COLO668 (cell line): ENCODE data around the gene FAM163B.
A peak's percentile ranks its signal among the peaks of the same experiment; 100 is the strongest.
"Not testable (repeated sequence)": the region's sequence is repeated elsewhere in the genome, so short reads cannot be mapped to it uniquely, and the experiment has no call there.

Experiments used
- DNase-seq: peaks from one replicate; lab custom pipeline; 2025; ENCODE audit not compliant: unreplicated experiment; lab: John Stamatoyannopoulos, UW

The FAM163B gene

DNA sequence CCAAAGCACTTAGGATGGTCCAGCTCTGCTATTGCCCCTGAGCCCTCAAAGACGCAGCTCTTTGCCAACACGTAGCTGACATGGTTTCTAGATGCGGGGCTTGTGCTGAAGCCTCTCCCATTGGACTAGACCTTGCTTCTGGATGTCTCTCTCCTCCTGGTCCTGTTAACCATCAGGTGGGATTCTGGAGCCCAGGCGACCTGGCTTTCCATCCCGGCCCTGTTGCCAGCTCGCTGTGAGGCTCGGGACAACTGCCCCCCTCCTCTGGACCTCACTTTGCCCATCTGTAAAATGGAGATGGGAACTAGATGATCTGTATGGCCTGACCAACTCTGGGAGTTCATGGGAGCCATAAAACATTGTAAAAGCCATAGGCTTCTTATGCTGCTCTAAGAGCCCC, 31.0 kb upstream of the FAM163B start:
- DNase-seq, result no peak

DNA sequence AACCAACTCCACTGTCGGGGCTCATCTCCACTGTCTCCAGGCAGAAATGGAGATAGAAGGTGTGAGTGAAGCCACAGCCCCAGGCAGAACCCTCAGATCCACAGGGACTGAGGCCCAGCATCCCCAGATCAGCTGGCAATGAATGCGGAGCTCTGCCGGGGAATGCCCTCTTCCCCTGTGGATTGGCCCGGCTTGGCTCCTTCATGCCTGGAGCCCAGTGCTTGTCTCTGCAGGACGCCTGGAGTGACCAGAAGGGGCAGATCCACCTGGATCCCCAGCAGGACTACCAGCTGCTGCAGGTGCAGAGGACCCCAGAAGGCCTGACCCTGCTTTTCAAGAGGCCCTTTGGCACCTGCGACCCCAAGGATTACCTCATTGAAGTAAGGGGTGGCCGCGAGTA, 30.4 kb upstream of the FAM163B start:
- DNase-seq, result no peak

DNA sequence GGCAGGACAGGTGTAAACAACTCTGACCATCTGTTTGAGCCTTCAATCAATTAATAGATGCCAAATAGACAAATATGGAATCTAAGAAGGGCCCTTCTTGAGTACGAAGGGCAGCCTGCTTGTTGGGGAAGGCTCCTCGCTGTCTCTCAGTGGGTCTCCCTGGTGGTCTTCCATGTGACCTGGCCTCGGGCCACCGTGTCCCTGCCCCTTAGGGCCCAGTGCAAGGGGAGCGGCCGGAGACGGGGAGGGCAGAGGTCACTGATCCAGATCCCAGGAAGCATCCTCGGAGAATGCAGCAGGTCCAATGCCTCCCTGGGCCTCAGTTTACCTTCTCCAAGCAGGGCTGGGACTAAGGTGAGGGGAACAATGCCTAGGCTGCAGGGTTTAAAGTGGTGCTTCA, 29.5 kb upstream of the FAM163B start:
- no peak for DNase-seq

DNA sequence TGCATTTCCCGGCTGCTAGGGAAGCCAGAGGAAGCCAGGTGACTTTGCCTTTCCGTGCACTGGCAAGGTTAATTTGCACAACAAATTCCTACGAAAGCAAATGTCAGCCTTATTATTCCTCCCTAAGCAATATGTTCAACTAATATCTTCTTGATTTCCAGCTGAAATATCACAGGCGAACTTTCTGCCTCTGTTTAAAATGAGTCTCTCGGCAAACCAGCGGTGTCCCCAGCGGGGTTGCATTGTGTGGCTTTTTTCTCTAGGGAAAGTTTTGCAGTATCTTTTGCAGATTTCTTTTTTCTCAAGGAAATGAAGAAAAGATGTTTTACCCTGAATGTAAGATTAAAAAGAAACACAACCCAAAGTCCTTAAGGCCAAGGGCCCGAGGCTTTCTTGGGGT, 28.9 kb upstream of the FAM163B start:
- DNase-seq, result no peak

DNA sequence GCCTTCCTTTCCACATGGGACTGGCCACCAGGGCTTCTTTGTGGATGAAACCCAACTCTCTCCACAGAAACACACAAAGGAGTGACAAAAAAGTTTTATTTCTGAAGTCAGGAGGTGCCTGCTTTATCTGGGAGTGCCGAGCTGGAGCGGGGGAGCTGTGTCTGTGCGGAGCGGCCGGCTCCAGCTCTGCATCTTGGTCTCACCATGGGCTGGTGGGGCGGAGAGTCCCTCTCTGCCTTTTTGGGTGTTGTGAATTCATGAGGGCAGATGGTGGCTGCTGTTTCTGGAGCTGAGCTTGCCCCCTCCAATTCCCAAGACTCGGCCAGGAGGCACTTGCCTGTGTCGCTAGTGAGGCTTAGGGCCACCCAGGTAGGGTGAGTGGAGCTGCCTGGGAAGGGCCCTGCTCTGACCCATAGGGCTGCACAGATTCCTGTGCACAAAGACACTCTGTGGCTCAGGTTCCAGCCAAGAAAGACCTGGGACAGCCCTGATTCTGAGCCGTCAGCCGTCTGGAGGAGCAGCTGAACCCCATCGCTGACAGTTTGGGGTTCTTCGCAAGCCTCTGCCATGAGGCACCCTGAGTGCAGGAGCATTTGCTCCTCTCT, 28.4 kb upstream of the FAM163B start:
- DNase-seq, result no peak

DNA sequence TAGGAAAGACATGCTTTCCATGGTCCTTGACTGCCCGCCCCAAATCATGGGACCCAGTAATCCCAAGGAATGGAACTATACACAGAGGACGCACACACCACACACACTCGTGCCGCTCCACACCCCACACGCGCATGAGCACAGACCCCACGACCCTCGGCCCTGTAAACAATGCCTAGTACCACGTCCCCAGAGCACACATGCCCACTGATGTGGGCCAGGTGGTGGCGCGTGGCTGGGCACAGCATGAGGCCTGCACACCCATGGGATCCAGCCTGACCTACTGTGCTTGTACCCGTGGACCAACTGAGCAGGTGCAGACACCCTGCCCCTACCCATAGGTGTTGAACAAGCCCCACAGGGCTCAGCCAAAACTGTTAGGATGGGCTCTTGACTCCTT, 27.7 kb upstream of the FAM163B start:
- no peak for DNase-seq

DNA sequence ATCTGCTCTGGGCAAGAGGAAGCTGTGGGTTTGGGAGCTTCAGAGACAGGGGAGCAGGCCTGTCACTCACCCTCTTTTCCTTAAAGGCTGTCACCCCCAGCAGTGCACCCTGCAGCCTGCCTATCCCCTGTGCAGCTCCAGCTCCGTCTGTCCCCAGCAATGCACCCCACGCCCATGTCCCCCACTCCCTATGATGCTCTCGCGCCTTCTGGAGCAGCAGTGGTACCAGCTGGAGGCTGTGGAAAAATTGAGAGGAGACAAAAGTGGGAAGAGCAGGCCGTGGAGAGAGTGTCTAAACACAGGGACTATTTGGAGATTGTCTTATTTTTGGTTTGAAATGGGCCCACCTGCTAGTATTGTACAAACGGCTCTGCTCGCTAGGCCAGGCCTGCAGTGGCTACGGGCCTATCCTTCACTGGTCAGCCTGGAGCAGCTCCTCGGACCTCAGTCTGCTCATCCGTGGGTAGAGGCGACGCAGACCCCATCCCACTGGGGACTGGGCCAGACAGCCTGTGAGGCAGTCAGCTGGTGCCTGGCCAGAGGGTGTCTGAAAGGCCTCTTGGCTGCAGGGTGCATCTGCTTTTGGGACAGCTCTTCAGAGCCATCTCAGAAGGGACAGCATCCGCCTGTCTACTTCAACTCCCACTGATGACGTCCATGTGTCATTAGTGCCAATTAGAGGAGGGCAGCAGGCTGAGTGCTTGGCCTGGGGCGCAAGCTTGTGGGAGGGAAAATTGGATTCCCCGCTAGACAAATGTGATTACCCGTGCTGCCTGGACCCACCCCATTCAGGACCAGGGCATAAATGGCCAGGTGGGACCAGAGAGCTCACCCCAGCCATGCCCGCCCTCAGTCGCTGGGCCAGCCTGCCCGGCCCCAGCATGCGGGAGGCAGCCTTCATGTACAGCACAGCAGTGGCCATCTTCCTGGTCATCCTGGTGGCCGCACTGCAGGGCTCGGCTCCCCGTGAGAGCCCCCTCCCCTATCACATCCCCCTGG, 26.6 kb upstream of the FAM163B start, which contains the start of gene DBH:
Gene DBH, plus strand, starts transcription at position 831 of the 999 bp plus-strand sequence. Its CDS starts 9 bp downstream, at position 840.
- DNase-seq, result no peak

DNA sequence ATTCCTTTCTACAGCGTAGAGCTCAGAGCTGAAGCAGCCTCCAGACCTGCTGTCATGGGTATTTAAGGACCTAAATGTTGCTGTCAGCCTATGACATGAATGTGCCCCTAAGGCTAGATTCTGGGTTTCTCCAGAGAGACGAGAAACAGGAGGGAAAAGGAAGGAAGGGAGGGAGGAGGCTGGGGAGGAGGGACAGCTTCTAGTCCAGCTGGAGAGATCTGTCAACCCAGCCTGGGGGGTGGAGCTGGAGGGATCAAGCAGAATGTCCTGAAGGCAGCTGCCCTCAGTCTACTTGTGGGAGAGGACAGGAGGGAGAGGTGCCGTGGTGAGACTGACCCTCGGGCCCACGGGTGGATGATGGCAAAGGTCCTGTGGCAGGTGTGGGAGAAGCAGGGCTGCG, 25.9 kb upstream of the FAM163B start:
- DNase-seq, result peak; percentile 31

DNA sequence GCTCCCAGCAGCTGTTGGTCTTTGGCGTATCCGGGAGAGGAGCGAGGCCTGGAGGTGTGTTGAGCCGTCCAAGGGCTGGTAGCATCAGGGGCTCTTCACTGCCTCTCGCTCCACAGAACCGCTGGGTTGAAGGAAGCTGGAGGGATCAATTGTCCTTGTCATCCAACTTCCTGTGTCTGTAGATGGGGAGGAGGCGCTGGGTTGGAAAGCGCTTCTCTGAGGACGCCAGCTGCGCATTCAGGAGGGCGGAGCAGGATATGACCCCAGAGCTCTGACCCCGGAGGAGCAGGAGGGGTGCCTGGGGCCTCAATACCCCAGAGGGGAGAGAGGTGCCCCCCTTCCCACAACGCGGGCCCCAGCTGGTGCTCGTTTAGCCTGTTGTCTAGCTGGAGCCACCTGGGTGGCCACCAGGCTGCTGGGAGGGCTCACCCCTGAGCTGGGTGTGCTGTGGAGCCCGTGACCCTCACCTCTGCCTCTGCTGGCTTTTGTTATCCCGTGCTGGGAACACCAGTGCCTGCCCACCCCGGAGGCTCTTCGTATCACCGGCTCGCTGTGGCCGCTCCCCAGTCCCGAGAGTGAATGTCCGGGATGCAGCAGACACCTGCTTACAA, 25.0 kb upstream of the FAM163B start:
- peak; percentile 86 for DNase-seq

DNA sequence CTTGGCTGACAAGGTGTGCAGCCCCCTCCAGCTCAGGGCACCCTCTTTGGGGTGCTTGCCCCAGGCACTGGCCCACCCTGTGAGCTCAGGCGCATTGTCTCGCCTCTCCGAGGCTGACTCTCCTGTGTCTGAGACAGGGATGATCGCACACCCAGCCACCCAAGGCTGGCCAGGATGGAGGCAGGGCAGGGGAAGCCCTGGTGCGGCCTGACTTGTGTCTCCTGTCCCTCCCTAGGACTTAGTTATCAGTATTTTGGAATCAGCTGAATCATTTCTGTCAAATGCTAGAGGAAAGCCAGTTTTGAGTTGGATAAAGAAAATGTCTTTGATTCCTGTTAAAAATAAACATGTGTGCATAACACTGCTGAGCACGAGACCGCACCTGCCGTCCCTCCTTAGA, 24.5 kb upstream of the FAM163B start:
- peak; percentile 65 for DNase-seq

DNA sequence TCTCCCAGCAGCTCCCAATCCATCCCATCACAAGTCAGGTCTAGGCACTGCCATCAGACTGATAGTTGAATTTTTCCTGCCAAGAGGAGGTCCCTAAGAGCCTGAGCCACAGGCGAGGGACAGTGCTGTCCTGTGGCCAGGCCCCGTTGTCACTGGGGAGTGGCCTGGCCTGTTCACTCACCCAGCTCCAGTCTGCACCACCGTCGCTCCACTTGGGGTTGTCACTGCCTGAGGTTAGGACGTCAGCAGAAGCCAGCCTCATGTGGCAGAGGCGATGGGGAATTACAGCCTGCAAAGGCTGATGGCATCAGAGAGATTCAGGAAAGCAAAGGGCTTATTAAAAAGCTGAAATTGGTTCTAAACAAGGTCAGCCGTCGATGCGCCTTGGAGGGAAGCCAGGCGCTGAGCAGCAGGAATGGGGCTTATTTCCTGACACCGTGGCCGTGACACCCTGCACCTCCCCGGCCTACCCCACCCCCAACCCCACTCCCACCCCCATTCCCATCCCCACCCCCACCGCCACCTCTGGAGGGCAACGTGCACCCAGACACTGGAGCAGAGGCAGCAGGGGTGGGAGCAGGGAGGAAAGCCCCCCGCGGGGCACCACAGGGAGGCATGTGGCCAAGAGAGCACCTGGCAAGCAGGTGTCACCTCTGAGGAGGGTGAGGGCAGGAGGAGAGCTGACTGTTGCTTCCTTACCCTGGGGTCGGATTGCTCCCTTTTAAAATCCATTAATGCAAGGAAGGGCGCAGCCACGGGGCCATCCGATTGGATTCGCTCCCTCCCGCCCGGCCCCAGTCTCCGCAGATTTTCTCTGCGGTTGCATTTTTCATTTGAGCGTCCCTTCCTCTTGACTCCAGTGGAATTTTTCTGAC, 23.9 kb upstream of the FAM163B start:
- DNase-seq, result peak; percentile 85

DNA sequence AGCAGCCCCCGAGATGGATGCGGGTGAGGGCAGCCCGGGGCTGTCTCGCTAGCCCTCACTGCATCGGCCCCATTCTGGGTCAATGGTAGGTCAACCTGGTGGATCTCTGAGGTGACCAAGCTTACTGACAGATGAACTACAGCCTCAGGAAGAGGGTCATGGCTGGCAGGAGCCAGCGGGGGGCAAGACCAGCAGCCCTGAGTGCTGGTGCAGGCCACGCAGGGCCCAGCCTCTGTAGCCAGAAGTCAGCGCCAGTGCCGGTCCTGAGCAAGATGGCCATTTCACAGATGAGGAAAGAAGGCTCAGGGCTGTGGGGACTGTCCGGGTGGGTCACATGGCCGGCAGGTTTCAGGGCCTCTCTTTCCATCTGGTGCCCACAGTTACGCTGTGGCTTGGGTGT, 21.9 kb upstream of the FAM163B start:
- DNase-seq, result no peak

DNA sequence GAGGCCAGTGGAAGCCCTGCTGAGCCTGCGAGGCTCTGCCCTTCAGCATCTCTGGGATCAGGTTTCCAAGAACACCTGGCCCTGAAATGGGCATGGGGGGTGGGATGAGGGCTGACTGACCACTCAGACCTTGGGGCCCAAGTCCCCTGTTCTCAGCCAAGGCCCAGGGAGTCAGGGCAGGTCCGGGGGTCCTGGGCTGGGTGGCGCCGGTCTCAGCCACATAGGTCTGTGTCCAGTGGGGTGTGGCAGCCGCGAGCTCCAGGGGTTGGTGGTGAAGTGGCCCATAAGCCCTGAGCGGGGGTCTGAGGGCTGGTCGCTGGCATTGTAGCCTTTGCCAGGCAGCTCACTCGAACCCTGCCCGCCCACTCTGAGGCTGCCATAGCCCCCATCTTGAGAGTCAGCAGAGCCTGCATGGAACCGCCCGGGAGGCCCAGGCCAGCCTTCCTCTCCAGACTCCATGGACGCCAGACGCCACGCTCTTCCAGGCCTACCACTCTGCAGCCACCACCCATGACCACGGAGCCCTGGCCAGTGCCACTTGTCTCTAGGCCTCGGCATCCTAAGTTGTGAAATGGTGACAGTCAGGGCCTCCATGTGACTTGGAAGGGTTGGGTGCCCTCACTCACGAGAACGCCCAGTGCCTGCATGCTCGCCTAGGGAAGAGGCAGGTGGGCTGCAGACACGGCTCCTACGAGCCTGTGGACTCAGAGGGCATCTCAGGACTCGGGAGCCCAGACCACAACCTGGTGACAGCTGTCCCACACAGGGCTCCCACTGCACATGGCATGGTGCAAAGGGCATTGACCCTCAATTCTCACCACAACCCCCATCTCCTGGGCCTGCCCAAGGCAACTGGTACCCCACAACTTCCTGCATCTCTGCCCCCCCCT, 20.3 kb upstream of the FAM163B start:
- no peak for DNase-seq

DNA sequence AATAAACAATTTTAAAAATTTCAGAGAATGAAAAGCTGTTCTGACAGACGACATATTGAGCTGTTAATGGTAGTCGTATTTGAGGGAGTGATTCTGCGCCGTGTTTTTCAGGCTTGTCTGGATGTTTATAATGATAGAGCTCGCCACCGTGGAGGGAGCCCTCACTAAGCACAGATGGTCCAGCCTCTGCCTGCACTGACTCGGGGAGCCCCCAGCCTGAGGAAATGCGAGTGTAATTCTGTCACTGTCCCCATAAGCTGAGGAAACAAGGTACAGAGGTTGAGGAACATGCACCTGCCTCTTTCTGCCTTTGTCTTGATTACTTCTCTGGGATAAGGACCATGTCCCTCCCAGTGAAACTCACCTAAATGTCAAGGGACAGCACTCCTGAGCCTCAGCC, 19.6 kb upstream of the FAM163B start:
- DNase-seq, result no peak

DNA sequence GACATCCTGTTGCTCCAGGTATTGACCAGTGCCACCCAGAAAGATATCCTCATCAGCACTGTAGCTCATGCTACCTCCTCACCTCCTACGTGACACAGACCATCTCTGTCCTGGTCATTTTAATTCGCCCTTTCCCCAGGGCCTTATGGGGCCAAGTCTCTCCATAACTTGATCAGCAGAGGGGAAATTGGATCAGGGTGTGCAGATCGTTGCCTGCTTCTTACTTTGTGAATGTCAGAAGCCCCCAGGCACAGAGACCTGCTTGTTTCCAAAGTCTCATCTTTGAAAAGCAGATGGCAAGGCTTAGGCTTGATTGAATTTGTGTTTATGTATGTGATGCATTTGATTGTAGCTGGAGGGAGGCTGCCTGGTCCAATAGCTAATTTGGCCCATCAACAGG, 18.2 kb upstream of the FAM163B start:
- DNase-seq, result no peak

DNA sequence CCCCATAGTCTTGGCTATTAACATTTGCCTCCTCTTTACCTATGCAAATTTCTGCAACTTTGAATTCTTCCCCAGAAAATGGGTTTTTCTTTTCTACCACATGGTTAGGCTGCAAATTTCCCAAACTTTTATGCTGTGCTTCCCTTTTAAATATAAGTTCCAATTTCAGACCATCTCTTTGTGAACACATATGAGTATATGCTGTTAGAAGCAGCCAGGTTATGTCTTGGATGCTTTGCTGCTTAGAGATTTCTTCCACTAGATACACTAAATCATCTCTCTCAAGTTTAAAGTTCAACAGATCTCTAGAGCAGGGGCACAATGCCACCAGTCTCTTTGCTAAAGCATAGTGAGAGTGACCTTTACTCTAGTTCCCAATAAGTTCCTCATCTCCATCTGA, 16.8 kb upstream of the FAM163B start:
- not testable (repeated sequence) for DNase-seq

DNA sequence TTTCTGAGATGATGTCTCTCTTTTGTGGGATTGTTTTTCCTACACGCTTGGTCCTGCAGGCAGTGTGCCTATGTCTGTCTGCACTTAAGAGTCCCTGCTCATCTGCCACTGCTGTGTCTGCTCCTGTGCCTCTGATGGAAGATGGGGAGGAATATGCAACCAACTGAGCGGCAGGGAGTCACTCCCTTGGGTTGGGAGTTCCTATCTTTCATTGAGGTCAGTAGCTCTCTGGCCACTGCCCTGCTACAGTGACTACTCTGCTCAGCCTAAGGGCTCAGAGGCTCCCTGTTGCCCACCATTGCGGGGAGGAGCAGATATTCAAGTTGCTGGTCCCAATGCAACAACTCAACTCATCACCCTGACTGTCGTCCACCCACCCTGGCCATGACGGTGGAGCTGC, 13.4 kb upstream of the FAM163B start:
- DNase-seq, result no peak

DNA sequence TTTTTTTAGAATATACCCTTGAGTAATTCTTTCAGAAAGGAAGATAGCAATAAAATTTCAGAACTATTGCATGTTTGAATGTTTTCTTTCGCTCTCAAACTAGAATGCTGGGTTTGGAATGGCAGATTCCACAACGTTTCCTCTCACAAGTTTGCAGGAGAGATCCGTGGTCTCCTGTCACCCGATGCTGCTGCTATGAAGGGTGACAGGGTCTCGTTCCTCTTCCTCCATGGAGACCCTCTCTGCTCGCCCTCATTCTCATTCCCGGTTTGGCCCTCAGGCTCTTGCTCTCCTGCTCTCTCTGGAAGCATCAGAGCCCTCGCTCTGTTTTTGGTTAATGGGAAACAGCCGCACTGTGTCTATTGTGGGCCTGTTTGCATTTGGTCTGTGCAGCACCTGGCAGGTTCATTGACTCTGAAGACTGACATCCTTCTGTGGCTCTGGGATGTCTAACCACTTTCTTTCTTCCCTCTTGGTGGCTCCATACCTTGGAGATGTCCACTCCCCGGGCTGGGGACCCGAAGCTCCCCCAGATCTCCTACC, 12.6 kb upstream of the FAM163B start:
- DNase-seq, result peak; percentile 31

DNA sequence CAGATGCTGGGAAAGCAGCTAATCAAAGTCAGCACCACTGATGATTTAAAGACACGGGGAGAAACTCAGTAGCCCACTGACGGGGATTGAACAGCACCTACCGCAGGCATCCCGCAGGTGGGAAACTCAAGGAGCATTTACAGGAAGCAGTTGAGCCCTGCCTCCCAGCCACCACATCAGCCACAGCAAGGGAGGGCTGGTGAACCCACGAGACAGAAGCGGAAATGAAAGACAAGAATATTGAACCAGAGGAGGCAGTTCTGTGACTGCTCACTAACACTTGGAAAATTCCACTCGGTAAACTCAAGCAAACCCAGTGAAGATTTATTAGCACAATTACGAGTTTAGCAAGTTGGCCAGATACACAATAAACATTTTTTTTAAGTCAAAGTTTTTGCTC, 10.6 kb upstream of the FAM163B start:
- no peak for DNase-seq

DNA sequence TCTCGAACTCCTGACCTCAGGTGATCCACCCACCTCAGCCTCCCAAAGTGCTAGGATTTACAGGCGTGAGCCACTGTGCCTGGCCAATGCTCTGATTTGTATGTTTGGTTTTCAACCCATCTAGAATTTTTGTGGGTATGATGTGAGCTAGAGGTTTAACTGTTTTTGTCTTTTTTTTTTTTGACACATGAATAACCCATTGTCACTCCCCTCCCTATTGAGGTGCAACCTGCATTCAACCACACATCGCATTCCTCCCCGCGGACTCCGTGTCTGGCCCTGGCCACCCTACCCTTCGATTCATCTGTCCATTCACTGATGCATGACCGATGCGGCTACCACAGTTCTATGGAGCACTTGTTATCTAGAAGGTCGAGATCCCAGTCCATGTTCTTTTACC, 9.5 kb upstream of the FAM163B start:
- no peak for DNase-seq
